Measurements from ENCODE around the gene ADD2.
"Not testable (repeated sequence)": the region's sequence is repeated elsewhere in the genome, so short reads cannot be mapped to it uniquely, and the experiment has no call there.

The ADD2 gene

DNA sequence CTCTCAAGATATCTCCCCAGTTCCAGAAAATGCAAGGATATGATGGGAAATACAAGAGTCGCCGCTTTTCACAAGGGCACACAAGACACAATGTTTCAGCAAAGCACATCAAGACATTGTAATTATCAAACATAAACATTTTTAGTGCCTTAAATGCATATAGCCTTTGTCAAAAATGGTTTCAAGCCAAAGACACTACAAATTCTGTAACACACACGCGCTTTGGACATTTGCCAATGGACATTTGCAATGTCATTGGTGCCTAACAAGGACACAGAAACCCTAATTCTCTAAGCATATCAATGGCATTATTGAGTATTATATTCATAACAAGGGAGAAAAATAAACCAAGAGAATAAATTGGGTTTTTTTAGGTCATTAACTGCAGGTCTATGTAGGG lies 16.1 kb downstream of the ADD2 start:
- no peak for DNase-seq (ENCODE audit: low read depth in 2 of 2)

DNA sequence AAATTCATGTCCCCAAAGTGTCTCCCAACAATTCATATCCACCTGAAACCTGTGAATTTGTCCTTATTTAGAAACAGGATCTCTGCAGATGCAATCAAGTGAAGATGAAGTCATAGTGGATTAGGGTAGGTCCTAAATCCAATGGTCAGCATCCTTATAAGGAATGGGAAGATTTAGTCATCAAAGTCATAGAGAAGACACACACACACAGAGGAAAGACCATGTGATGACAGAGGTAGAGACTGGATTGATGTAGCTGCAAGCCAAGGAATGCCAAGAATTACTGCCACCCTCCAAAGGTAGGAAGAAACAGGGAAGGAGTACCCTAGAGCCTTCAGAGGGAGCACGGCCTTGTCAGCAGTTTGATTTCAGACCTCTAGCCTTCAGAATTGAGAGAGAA lies 17.7 kb downstream of the ADD2 start:
- DNase-seq (ENCODE audit: low read depth in 2 of 2): no peak

DNA sequence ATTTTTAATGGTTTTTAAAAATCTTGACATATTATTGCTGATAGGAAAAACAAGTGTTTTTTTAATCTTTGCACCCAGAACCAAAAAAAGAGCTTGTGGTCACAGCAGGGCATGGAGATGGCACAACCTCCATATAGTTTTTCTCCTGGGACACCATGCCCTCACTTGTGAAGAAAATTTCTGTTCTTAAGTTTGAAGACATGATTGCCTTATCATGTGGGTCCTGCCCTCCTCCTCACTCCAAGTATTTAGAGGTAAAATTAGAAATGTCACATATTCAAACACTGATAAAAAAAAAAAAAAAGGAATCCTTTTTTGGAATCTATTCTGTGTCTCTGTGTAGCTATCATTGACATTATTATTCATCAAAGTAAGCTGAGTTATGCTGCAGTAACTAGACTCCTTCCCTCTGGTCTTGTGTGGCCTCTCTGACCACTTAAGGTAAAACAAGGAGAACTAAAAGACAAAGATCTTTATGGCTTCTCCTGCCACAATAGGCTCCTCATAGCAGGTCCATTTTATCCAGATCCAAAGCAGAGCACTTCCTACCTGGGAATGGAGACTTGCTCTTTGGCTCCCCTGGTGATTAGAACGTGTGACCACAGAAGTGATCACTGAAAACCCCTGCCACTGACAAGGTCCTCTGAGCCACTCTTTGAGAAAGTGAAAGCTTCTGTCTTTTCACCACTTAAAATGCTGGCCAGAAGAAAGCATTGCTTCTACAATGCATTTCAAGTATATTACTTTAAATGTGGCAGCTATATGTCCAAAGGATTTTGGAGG lies 19.8 kb downstream of the ADD2 start:
- DNase-seq (ENCODE audit: low read depth in 2 of 2): no peak

DNA sequence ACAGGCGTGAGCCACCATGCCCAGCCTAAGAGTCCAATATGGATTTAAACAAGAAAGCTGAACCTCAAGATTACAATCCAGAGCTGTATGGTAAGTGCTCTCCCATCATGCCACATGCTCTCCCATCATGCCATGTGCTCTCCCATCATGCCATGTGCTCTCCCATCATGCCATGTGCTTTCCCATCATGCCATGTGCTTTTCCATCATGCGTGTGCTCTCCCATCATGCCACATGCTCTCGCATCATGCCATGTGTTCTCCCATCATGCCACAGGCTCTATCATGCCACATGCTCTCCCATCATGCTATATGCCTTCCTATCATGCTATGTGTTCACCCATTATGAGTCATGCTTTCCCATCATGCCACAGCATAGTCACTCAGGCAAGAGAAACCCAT lies 20.7 kb downstream of the ADD2 start:
- no peak for DNase-seq (ENCODE audit: low read depth in 2 of 2)

DNA sequence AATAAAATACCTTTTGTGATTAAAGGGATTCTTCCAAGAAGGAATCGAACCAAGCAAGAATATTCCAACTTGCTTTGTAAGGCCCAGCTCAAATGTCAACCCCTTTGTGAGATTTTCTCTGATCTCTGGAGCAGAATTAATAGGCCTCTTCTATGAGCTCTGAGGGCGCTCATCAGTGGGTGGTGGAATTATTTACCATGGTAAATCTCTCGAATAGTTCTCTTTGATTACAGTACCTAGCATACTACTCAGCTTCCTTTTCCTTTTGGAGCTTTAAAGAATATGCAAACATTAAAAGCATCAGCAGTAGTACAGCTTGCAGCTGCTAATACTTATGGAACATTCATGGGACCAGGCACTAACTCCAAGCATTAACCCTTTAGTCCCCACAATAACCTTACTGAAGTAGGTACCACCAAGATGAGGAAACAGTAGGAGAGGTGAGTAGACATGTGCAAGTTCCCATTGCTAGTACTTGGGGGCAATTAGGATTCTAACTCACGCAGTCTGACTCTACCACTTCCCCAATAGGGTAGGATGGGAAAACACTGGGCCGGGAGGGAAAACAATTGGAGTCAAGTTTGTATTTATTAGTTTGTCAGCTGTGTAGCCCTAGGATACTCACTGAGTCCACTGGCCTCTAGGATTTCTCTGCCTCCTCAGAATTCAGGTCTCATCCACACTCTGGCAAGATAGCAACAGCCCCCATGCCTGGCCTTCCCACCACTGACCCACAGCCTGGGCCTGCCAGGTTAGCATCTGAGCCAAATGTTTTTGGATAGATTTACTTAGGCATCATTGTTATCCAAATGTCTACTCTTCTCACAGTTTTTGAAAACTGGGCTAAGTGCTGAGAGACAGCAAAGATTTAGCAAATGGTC lies 21.7 kb downstream of the ADD2 start:
- no peak for DNase-seq (ENCODE audit: low read depth in 2 of 2)

DNA sequence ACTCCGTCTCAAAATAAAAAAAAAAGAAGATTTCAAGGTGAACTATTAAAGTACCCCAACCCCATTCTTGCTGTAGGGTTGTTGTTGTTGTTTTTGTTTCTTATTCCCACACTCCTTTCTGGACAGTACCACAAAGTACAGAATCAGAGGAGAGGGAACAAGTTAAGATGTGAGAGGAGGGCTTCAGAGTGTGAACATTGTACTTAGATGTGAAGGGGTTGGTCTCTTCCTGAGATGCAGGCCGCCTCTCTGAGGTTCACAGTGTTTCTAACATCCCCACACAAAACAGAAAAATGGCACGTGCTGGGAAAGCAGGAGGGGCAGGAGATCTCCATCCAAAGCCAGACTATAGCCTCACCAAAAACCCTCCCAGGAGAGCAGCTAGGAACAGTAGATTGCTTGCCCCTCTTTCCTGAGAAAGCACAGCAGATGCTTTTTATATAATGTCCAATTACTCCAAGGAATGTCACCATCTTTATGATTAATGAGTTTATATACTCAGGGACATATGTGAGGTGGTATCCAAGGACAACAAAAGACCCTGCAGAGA lies 22.6 kb downstream of the ADD2 start:
- DNase-seq (ENCODE audit: low read depth in 2 of 2): no peak

DNA sequence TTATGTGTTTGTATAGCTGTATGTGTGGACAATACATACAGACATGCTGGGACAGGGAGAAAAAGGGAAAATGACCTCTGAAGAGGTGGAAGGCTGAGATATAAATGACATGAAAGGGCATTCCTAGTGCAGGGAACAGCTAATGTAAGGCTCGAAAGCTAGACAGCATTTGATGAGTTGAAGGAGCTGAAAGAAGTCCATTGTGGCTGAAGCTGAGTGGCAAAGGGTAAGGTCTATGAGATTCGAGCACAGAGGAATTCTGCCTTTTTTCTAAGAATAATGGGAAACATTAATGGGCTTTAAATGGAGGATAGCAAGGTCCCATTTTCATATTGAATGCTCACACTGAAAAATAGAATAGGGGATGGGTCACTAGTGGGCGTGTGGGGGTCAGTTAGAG lies 23.6 kb downstream of the ADD2 start:
- no peak for DNase-seq (ENCODE audit: low read depth in 2 of 2)

DNA sequence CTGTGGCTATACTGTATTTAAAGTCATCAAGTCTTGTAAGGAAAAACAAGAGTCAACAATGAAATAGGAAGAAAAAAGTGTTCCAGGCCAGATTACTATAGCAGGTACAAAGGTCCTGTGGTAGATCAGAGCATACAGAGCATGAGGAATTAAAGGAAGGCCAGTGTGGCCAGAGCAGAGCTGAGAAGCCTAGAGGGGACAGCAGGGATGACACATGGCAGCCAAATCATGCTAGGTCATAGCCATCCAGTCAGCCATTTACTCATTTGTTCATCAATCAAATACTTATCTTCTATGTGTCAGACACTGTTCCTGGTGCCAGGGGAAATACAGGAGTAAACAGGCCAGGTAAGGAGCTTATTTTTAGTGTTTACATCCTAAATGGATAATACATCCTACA lies 24.3 kb downstream of the ADD2 start:
- DNase-seq (ENCODE audit: low read depth in 2 of 2): no peak

DNA sequence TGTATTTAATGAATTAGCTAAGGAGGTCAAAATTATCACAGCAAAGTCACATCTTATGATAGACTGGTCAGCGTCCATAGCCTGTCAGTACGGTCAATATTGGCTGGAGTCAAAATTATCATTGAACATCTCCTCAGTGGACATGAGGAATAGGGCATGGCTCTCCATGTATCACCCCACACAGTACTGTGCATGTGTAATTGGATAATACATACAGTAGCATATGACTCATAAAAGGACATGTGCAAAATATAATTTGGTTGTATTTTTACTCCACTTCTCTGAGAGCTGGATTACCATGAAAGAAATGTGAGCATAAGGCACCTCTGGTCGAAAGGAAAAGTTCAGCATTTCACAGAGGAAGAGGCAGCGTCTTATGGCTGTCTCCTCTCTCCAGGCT lies 24.9 kb downstream of the ADD2 start:
- no peak for DNase-seq (ENCODE audit: low read depth in 2 of 2)

DNA sequence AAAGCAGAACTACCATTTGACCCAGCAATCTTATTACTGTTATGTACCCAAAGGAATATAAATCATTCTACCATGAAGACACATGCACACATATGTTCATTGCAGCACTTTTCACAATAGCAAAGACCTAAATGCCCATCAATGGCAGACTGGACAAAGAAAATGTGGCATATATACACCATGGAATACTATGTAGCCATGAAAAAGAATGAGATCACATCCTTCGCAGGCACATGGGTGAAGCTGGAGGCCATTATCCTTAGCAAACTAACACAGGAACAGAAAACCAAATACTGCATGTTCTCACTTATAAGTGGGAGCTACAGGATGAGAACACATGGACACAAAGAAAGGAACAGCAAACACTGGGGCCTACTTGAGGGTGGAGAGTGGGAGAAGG lies 28.5 kb downstream of the ADD2 start:
- not testable (repeated sequence) for DNase-seq (ENCODE audit: low read depth in 2 of 2)

DNA sequence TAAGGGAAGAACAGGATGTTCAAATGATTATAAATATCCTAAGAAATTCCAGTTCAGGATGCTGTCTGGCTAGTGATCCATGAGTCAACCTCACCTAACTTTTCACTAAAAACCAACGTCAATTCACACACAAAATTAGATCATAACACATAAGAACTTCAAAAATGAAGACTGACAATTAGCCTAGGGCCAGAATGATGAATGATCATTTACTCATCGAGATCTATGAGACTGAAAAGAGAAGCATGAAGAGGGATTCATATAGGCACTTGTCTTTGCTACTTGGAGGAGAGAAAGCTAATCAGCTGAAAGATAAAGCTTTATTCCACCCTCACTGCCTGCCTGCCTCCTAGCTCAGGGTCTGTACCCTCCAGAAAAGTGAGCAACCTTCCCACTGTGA lies 29.8 kb downstream of the ADD2 start:
- no peak for DNase-seq (ENCODE audit: low read depth in 2 of 2)

DNA sequence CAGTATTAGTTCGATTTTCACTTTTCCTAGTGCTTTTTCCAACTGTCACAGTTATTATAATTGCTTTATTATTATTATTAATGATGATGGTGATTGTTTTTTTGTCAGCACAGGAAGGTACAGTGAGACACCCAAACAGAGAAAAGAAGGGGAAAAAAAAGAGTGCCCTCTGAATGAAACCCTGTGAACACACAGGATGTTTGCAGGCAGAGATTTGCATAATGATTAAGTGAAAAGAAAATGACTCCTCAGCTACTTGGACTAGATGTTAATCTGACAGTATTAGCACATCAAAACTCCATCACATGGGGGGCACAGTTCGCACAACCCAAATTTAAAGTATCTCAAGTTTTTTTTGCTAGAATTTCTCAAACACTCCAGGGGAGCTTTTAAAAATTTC lies 32.9 kb downstream of the ADD2 start:
- no peak for DNase-seq (ENCODE audit: low read depth in 2 of 2)

DNA sequence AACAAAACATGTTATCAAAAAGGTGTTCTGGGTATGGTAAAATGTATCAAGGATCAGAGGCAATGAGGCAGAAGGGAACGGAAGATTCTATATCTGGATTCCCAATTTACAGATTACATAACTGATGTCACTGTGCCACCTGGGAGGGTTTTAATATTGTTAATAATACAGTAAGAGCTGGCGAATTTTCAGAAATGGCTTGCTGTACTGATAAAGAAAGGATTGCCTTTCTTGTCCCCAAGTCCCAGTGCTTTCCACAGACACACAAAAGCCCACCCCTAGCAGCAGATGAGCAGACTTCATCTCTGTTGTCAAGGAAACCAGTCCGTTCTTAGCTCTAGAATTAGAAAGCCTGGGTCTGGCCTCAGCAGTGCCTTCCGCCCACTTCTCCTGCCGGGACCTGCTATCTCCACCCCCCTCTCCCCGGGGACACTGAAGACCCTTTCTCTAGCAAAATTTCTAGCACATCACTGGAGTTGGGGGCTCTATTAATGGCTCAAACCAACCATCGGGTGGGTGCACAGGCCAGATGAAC lies 34.3 kb downstream of the ADD2 start:
- no peak for DNase-seq (ENCODE audit: low read depth in 2 of 2)

DNA sequence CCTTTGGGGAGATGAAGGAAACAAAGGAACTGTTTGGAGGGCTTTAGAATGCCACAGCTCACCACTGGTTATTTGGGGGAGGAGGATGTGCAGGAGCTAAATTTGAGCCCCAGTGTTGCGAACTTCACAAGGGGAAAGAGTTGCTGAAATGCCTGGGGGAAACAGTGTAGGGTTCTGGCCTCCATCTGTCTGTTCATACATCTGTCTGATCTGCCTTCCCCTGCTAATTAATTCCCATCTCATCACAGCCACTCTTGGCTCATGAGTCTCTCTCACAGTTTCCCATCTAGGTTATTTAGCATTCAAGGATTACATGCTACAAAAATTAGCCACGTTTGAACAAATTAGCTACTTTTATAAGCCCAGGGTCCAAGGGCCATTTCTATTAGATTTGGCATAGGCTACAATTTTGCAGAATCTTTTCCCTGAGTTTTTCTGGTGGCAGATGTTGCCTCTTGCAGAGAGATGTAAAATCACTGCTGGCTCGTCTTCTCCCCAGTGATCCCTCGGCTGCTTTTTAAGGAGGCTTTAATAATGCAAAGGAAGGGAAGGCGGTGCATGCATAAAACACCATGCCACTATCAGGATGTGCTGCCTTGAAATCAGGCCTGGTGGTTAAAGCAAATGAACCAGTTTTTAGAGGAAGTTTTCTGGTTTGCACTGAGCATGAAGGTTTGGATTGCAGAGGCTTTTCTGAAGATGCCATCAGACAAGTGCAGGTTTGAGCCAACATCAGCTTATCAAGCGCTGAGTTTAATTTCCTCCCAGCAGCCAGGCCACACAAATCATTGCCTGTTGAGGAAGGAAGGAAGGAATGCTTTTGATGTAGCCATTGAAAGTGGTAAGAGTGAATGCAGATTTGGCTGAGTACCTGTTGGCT lies 35.0 kb downstream of the ADD2 start:
- DNase-seq (ENCODE audit: low read depth in 2 of 2): no peak

DNA sequence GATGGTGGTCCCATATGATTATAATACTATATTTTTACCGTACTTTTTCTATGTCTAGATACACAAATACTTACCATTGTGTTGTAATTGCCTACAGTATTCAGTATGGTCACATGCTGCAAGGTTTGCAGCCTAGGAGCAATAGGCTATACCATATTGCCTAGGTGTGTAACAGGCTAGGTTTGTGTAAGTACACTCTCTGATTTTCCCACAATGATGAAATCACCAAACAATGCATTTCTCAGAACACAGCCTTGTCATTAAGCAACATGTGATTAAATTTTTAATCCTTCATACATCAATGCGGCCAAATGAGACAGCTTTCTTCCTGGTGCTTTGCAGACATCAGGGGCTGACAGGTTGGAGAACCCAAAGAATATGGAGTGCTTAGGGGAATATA lies 37.3 kb downstream of the ADD2 start:
- DNase-seq (ENCODE audit: low read depth in 2 of 2): no peak

DNA sequence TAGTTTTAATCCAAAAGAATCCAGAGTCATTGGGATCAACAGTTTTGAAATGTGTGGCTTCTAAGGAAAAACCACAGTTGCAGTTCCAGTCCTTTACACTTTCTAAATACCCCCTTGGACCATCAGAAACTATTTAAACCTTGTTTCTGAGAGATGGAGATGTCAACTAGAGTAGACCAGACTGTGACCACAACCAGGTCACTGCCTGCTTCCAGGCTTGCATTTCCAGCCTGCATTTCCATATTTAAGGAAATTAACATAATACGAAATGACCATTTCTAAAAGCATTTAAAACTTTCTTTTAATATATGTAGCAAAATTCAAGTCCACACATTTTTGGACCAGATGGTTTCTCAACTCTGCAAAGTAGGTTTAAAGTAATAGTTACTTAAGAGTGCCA lies 38.4 kb downstream of the ADD2 start:
- DNase-seq (ENCODE audit: low read depth in 2 of 2): no peak

DNA sequence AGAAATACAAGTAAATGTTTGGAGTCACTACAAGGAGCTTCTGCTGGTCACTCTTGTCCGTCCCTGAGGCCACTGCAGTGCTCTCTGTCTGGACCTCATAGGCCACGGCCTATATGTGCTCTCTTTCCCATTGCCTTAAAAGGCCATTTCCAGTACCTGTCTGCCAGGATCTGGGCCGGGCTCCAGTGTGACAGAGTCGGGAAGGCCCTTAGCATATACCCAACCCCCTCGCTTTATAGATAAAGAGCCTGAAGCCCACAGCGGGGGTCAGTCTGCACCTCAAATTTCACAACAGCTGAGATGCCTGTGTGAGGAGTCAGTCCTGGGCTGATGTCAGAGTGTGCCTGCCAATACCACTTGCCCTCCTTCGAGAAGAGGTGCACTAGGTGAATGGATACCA lies 39.9 kb downstream of the ADD2 start:
- no peak for DNase-seq (ENCODE audit: low read depth in 2 of 2)

DNA sequence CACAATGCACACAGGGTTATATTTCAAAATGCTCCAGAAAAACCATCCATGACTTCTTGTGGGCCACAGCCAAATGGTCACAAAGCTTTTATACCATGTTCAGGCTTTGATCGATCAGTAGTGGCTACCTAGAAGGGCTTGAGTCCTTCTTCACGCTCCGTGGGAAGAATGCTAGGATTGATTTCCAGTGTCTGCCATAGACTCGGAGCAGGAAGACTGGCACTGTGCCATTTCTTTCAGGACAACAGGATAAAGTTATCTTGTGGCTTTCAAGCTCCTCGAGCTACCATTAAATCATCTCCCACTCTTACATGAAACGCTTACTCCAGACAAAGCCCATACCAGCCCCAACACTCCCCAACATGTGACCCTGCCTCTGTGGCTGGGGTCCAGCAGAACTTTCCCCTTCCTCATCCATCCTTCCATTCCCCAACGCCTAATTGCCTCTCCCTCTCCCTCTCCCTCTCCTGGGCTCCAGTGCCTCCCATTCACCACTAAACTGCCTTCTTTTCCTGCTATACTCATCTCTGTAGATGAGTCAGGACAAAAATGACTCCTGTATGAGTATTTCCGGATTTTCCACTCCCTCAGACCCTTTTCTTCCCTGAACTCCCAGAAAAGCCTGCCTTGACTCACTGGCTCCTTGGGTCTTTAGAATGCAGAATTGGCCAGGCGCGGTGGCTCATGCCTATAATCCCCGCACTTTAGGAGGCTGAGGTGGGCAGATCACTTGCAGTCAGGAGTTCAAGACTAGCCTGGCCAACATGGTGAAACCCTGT lies 40.9 kb downstream of the ADD2 start:
- DNase-seq (ENCODE audit: low read depth in 2 of 2): no peak

DNA sequence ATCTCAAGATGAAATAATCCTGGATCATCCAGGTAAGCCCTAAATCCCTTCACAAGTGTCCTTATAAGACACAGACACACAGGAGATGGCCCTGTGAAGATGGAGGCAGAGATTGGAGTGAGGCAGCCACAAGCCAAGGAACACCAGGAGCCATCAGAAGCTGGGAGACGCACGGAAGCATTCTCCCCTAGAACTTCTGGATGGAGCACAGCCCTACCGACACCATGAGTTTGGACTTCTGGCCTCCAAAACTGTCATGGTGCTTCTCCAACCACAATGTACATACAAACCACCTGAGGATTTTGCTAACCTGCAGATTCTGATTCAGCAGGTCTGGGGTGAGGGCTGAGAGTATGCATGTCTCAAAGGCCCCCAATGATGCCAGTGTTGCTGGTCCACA lies 42.5 kb downstream of the ADD2 start:
- no peak for DNase-seq (ENCODE audit: low read depth in 2 of 2)

DNA sequence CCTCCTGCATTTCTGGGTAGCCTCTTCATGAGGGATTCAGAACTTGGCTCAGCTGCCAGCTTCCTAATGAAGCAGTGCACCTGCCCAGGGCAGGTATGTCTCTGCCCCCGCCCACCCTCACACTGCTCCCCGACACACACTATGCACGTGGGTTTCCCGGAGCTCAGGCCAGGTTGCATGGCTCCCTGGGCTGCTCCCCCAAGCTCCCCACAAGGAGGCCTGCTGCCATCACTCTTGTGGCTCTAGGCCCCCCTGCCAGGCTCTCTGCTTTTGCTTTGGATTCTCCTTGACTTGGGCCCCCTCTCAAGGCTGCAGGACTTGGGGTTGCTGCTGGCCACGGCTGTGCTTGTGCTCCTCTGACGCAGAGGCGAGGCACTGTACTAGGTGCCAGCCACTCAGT lies 43.6 kb downstream of the ADD2 start:
- no peak for DNase-seq (ENCODE audit: low read depth in 2 of 2)

Measured in stimulated activated CD8-positive, alpha-beta memory T cell treated with anti-CD3 and anti-CD28 coated beads, Interleukin-7, amount 100 ng/mL, for 1 hour (primary cell).